ENCODE results near the gene NTSR2. TPM values are rescaled to one million over a fixed set of nuclear protein-coding genes. Genes with fewer than 3 reads are reported as not detected.

The NTSR2 gene
- total RNA-seq, 1 donor from 2014 or later, result not detected

Other genes with a start within 250 kb of the NTSR2 start
- gene E2F6, start 204.0 kb downstream of the NTSR2 start, total RNA-seq, result 5.0 TPM
- gene GREB1, start 136.2 kb downstream of the NTSR2 start, total RNA-seq, result 22.4 TPM
- 20.7 TPM for gene LPIN1, start 76.4 kb upstream of the NTSR2 start, total RNA-seq